Ishikawa (cell line): Measurements from ENCODE around the gene SOX1.

Source experiments
- CEBPB ChIP-seq: IDR thresholded peaks from 2 replicates; pipeline ENCODE4 v1.6.1; 2012
- CREB1 ChIP-seq: IDR thresholded peaks from 2 replicates; pipeline ENCODE4 v1.6.1; 2012; ENCODE audit warnings: low read depth
- EGR1 ChIP-seq: IDR thresholded peaks from 2 replicates; pipeline ENCODE4 v1.6.1; 2012
- EP300 ChIP-seq: IDR thresholded peaks from 2 replicates; pipeline ENCODE4 v1.6.1; 2012; ENCODE audit warnings: borderline replicate concordance
- FOXM1 ChIP-seq: IDR thresholded peaks from 2 replicates; pipeline ENCODE4 v1.6.1; 2012; ENCODE audit warnings: low read depth, borderline replicate concordance
- MAX ChIP-seq: IDR thresholded peaks from 2 replicates; pipeline ENCODE4 v1.6.1; 2012
- NFIC ChIP-seq: IDR thresholded peaks from 2 replicates; pipeline ENCODE4 v1.6.1; 2012
- RAD21 ChIP-seq: IDR thresholded peaks from 2 replicates; pipeline ENCODE4 v1.6.1; 2012; ENCODE audit warnings: low read depth
- REST ChIP-seq: IDR thresholded peaks from 2 replicates; pipeline ENCODE4 v1.6.1; 2012; ENCODE audit warnings: low read depth, mild to moderate bottlenecking
- TAF1 ChIP-seq: IDR thresholded peaks from 2 replicates; pipeline ENCODE4 v1.6.1; 2012; ENCODE audit warnings: low read depth, mild to moderate bottlenecking
- TCF12 ChIP-seq: IDR thresholded peaks from 2 replicates; pipeline ENCODE4 v1.6.1; 2012; ENCODE audit warnings: low read depth
- TEAD4 ChIP-seq: IDR thresholded peaks from 2 replicates; pipeline ENCODE4 v1.6.1; 2012
- USF1 ChIP-seq: IDR thresholded peaks from 2 replicates; pipeline ENCODE4 v1.6.1; 2012
- YY1 ChIP-seq: IDR thresholded peaks from 2 replicates; pipeline ENCODE4 v1.6.1; 2012; ENCODE audit warnings: low read depth
- ZBTB7A ChIP-seq: IDR thresholded peaks from 2 replicates; pipeline ENCODE4 v1.6.1; 2012; ENCODE audit warnings: low read depth

Gene SOX1

GRCh38 chr13:112067116-112067741, at the start of gene SOX1:
Gene SOX1, plus strand, starts transcription at chr13:112067149. Its CDS starts 510 bp downstream, at chr13:112067659.
- TF ChIP-seq TCF12 (no peak), NFIC (no peak), EP300 (no peak), TAF1 (no peak), USF1 (no peak)

- TF ChIP-seq MAX: no peak
- TF ChIP-seq EP300: no peak
- TF ChIP-seq NFIC: no peak
- no peak for TF ChIP-seq TEAD4
- TF ChIP-seq YY1: no peak
- no peak for TF ChIP-seq USF1
- no peak for TF ChIP-seq TAF1
- TF ChIP-seq REST: no peak
- no peak for TF ChIP-seq EGR1
- TF ChIP-seq FOXM1: no peak
- TF ChIP-seq TCF12: no peak
- no peak for TF ChIP-seq ZBTB7A
Measured at GRCh38 chr13:112024577-112024976, 42.4 kb upstream of the SOX1 start.

GRCh38 chr13:112027250-112027649, 39.7 kb upstream of the SOX1 start:
- TF ChIP-seq TAF1 (no peak), CREB1 (no peak), TCF12 (no peak), EGR1 (no peak), ZBTB7A (no peak), NFIC (no peak), YY1 (no peak), USF1 (no peak), CEBPB (no peak), TEAD4 (no peak)

GRCh38 chr13:112028481-112028880, 38.5 kb upstream of the SOX1 start:
- no peak for TF ChIP-seq ZBTB7A
- no peak for TF ChIP-seq TAF1
- no peak for TF ChIP-seq RAD21
- no peak for TF ChIP-seq FOXM1
- TF ChIP-seq MAX: no peak
- TF ChIP-seq TCF12: no peak
- no peak for TF ChIP-seq YY1
- TF ChIP-seq USF1: no peak
- TF ChIP-seq CREB1: no peak
- no peak for TF ChIP-seq REST
- TF ChIP-seq CEBPB: no peak

- TF ChIP-seq ZBTB7A: no peak
- TF ChIP-seq EP300: no peak
- TF ChIP-seq TAF1: no peak
- no peak for TF ChIP-seq REST
- no peak for TF ChIP-seq USF1
- no peak for TF ChIP-seq NFIC
- TF ChIP-seq CREB1: no peak
- TF ChIP-seq RAD21: no peak
- TF ChIP-seq TCF12: no peak
- no peak for TF ChIP-seq FOXM1
Measured at GRCh38 chr13:112029143-112029542, 37.8 kb upstream of the SOX1 start.
